GM21723 (cell line): ENCODE measurements around the gene INO80.

Experiments used
- ATAC-seq: cut with Tn5 transposase; IDR thresholded peaks from one replicate; pipeline ENCODE4 v1.9.1; 2021; ENCODE audit warnings: mild to moderate bottlenecking, moderate library complexity; ENCODE audit not compliant: unreplicated experiment

INO80 gene

GRCh38 chr15:41001524-41002214, 114.4 kb downstream of the INO80 start:
- ATAC-seq, result no peak

GRCh38 chr15:40999190-40999589, 116.9 kb downstream of the INO80 start:
- ATAC-seq, result no peak

- ATAC-seq, result no peak
Measured at GRCh38 chr15:40995656-40996055, 120.4 kb downstream of the INO80 start.

GRCh38 chr15:40992825-40993224, 123.3 kb downstream of the INO80 start:
- no peak for ATAC-seq

GRCh38 chr15:40992241-40992741, 123.8 kb downstream of the INO80 start:
- ATAC-seq, result no peak

GRCh38 chr15:40991355-40991754, 124.7 kb downstream of the INO80 start:
- no peak for ATAC-seq

GRCh38 chr15:40990789-40991188, 125.3 kb downstream of the INO80 start:
- ATAC-seq, result no peak

GRCh38 chr15:40990080-40990479, 126.0 kb downstream of the INO80 start:
- no peak for ATAC-seq

- ATAC-seq, result no peak
Measured at GRCh38 chr15:40988156-40988555, 127.9 kb downstream of the INO80 start.

GRCh38 chr15:40986820-40987219, 129.3 kb downstream of the INO80 start:
- ATAC-seq, result no peak

- no peak for ATAC-seq
Measured at GRCh38 chr15:40985541-40986330, 130.3 kb downstream of the INO80 start.

- ATAC-seq, result no peak
Measured at GRCh38 chr15:40984964-40985363, 131.1 kb downstream of the INO80 start.

- no peak for ATAC-seq
Measured at GRCh38 chr15:40984406-40984805, 131.7 kb downstream of the INO80 start.

GRCh38 chr15:40982855-40983254, 133.2 kb downstream of the INO80 start:
- ATAC-seq, result no peak

GRCh38 chr15:40981186-40981585, 134.9 kb downstream of the INO80 start:
- ATAC-seq, result no peak

- ATAC-seq, result no peak
Measured at GRCh38 chr15:40978562-40978961, 137.5 kb downstream of the INO80 start.

- no peak for ATAC-seq
Measured at GRCh38 chr15:40978141-40978540, 137.9 kb downstream of the INO80 start.

GRCh38 chr15:40976819-40977218, 139.3 kb downstream of the INO80 start:
- no peak for ATAC-seq

GRCh38 chr15:40974879-40975278, 141.2 kb downstream of the INO80 start:
- no peak for ATAC-seq

- no peak for ATAC-seq
Measured at GRCh38 chr15:40969363-40969762, 146.7 kb downstream of the INO80 start.

- ATAC-seq, result no peak
Measured at GRCh38 chr15:40968290-40969085, 147.6 kb downstream of the INO80 start.
